Muscle layer of duodenum (tissue), 2 donors: ENCODE results near the gene THRB.

Experiments
- H3K27ac ChIP-seq: one replicate; pipeline ENCODE4 v1.7.0; 2013; ENCODE audit warnings: mild to moderate bottlenecking, low read length
- H3K27me3 ChIP-seq: one replicate; pipeline ENCODE4 v1.7.0; 2013; ENCODE audit warnings: low read depth, mild to moderate bottlenecking, control low read depth, low read length
- H3K36me3 ChIP-seq, 2 donors: one replicate each; pipeline ENCODE4 v1.7.0; 2013; ENCODE audit warnings: low read length in 2 of 2, control low read depth in 1 of 2, mild to moderate bottlenecking in 1 of 2; ENCODE audit not compliant: insufficient read depth in 2 of 2, control insufficient read depth in 1 of 2
- H3K4me1 ChIP-seq, 2 donors: one replicate each; pipeline ENCODE4 v1.7.0; 2013; ENCODE audit warnings: low read length in 2 of 2, mild to moderate bottlenecking in 2 of 2, control low read depth in 1 of 2, moderate library complexity in 1 of 2; ENCODE audit not compliant: insufficient read depth in 2 of 2, control insufficient read depth in 1 of 2
- H3K4me3 ChIP-seq, 2 donors: one replicate each; pipeline ENCODE4 v1.7.0; 2013; ENCODE audit warnings: low read length in 2 of 2, low read depth in 1 of 2, mild to moderate bottlenecking in 1 of 2
- H3K9me3 ChIP-seq, 2 donors: one replicate each; pipeline ENCODE4 v1.7.0; 2013; ENCODE audit warnings: low read length in 2 of 2, control low read depth in 1 of 2, mild to moderate bottlenecking in 1 of 2; ENCODE audit not compliant: control insufficient read depth in 1 of 2
- donor health status: healthy.

Gene THRB

DNA sequence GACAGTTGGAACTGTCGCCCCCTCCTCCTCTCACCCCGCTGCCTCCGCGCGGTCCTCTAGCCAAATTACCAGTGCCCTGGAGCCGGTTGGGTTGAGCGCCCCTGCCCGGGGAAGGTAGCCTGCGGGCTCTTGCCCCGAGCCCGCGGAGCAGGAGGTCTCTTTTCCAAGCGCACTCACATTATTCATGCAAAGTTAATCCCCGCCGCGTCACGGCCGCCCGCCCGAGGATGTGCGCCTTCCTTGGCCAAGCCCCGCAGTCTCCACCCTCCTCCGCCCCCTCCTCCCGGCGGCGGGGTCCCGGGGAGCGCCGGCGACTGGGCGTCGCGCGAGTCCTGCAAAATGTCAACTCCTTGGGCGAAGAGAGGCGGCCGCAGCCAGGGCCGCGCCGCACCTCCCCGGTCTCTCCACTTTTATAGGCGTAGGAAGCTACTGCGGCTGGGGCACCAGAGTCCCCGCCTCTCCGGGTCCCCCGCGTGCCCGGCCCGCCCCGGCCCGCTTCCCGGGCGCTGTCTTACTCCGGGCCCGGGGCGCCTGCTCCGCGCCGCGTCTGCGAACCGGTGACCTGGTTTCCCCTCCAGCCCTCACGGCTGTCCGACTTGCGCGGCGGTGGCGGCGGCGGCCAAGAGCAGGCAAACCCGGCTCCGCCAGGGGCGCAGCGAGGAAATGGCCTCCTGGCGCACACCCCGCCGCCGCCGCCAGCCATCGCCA lies at the start of gene THRB:
TSS of gene THRB (minus strand) at position 233 of the 708 bp plus-strand sequence.
- no peaks in the 10 kb centered on the region for H3K27me3 ChIP-seq

DNA sequence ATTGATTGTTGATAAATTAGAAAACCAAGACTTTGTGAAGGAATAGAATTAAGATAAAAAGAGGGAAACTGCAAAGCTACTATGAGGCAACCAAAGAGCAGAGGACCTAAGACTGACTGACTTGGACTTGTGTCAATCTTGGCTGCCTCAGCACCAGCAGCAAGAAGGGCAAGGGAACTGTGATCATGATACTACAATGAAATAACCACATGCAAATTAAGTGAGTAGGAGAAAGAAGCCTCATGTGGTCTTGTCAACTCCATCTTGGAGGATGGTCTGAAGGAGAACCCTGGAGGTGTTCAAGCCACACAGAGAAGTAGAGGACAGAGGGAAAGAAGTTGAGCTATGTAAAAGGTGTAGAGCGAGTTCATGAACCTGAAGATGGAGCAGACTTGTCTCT lies 47.3 kb upstream of the THRB start:
- H3K36me3 ChIP-seq = no peaks in the 10 kb centered on the region
- H3K27ac ChIP-seq = no peak overlapping the region
- no peaks in the 10 kb centered on the region for H3K9me3 ChIP-seq
- no peak overlapping the region for H3K4me3 ChIP-seq
- H3K4me1 ChIP-seq = no peaks in the 10 kb centered on the region
- H3K27me3 ChIP-seq = no peaks in the 10 kb centered on the region

More for the DNA sequence above, at the start of gene THRB:
- Histone ChIP-seq H3K4me1 (peaks cover 0 to 7% of the 10 kb centered on the region in 2 donors), H3K9me3 (no peaks in the 10 kb centered on the region), H3K36me3 (no peaks in the 10 kb centered on the region), H3K27ac (peak within 1 kb of the TSS; percentile 60), H3K4me3 (peak within 1 kb of the TSS; percentile 66 to 70)

DNA sequence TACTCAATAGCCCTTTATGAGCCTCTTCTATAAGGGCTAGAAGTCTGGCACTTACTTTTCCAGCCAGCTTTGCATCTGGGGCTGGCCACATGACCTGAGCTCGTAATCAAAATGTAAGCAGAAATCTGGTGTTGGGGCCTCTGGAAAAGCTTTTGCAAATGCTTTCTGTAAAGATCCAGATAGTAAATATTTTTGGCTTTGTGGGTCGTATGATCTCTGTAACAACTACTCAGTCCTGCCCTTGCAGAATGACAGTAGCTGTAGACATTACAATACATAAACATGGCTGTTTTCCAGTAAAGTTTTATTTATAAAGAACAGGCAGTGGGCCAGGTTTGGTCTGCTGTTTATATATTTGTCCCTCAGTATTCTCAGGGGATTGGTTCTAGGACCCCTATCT lies 46.2 kb upstream of the THRB start:
- H3K9me3 ChIP-seq = no peaks in the 10 kb centered on the region
- no peaks in the 10 kb centered on the region for H3K36me3 ChIP-seq

GRCh38 chr3:24539699-24540098 lies 45.0 kb upstream of the THRB start:
- Histone ChIP-seq H3K36me3 (no peaks in the 10 kb centered on the region), H3K27ac (no peak overlapping the region), H3K4me3 (no peak overlapping the region), H3K9me3 (no peaks in the 10 kb centered on the region), H3K27me3 (no peaks in the 10 kb centered on the region), H3K4me1 (no peaks in the 10 kb centered on the region)

More for the DNA sequence above, 46.2 kb upstream of the THRB start:
- no peaks in the 10 kb centered on the region for H3K4me1 ChIP-seq
- H3K27me3 ChIP-seq = no peaks in the 10 kb centered on the region
- H3K4me3 ChIP-seq = no peak overlapping the region
- no peak overlapping the region for H3K27ac ChIP-seq

- Histone ChIP-seq H3K27me3 (no peaks in the 10 kb centered on the region), H3K4me1 (no peaks in the 10 kb centered on the region), H3K27ac (no peak overlapping the region), H3K36me3 (no peaks in the 10 kb centered on the region), H3K9me3 (no peaks in the 10 kb centered on the region), H3K4me3 (no peak overlapping the region)
These were observed 44.2 kb upstream of the THRB start for GRCh38 chr3:24538891-24539290.

DNA sequence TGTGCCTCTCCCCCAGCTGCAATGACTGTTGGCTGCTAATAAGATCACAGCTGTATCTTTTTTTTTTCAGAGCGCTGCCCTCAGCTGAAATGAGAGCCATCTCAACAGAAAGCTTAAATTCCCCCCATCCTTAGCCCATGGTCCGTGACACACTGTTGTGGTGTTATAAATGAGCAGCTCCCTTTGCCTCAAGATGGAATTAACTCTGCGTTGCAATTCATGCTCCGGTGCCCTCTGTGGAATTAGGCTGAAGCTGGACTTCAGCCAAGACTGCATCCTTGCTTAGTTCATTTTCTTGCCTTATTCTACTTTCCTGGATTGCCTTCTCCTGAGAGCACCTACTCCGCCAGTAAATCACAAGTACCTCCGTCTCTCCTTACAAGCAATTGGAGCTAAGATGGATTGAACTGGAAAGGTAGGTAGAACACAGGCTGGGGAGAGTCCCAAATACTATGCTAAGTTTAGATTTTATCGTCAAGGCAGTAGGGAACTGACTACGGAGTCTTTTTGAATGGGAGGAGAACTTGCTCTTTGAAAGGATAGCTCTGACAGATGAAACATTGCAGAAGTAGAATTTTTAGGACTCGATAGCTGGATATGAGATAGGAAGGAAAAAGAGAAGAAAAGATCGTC lies 39.0 kb upstream of the THRB start:
- Histone ChIP-seq H3K4me1 (no peaks in the 10 kb centered on the region), H3K9me3 (no peaks in the 10 kb centered on the region), H3K4me3 (no peak overlapping the region), H3K27ac (no peak overlapping the region), H3K36me3 (no peaks in the 10 kb centered on the region), H3K27me3 (no peaks in the 10 kb centered on the region)

GRCh38 chr3:24530471-24530870 lies 35.8 kb upstream of the THRB start:
- Histone ChIP-seq H3K9me3 (no peaks in the 10 kb centered on the region), H3K27me3 (no peaks in the 10 kb centered on the region), H3K4me3 (no peak overlapping the region), H3K4me1 (peaks cover 0 to 4% of the 10 kb centered on the region in 2 donors), H3K36me3 (no peaks in the 10 kb centered on the region), H3K27ac (no peak overlapping the region)

DNA sequence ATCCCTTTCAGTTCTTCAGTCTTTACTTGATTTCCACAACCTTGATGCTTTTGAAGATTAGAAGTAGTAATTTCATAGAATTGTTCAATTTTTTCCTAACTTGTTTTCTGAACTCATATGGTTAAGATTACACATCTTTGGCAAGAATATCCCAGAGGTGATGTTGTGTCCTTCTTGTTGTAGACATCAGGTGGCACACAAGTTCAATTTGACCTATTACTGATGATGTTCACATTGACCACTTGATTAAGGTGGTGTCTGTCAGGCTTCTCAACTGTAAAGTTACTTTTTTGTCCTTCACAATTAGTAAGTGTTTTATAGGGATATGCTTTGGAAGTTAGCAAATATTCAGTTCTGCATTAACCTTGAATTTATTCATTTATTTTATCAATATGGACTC lies 34.6 kb upstream of the THRB start:
- Histone ChIP-seq H3K9me3 (no peaks in the 10 kb centered on the region), H3K27me3 (no peaks in the 10 kb centered on the region), H3K4me1 (peaks cover 0 to 4% of the 10 kb centered on the region in 2 donors), H3K27ac (no peak overlapping the region), H3K36me3 (no peaks in the 10 kb centered on the region), H3K4me3 (no peak overlapping the region)

GRCh38 chr3:24526640-24527212 lies 32.1 kb upstream of the THRB start:
- H3K27me3 ChIP-seq = no peaks in the 10 kb centered on the region
- no peaks in the 10 kb centered on the region for H3K9me3 ChIP-seq
- H3K27ac ChIP-seq = no peak overlapping the region
- peaks cover 0 to 10% of the 10 kb centered on the region in 2 donors for H3K4me1 ChIP-seq
- no peak overlapping the region for H3K4me3 ChIP-seq
- no peaks in the 10 kb centered on the region for H3K36me3 ChIP-seq

GRCh38 chr3:24525557-24525956 lies 30.9 kb upstream of the THRB start:
- Histone ChIP-seq H3K9me3 (no peaks in the 10 kb centered on the region), H3K36me3 (no peaks in the 10 kb centered on the region), H3K27ac (no peak overlapping the region), H3K4me3 (no peak overlapping the region), H3K27me3 (no peaks in the 10 kb centered on the region), H3K4me1 (peaks cover 0 to 10% of the 10 kb centered on the region in 2 donors)

- H3K27me3 ChIP-seq = no peaks in the 10 kb centered on the region
- no peak overlapping the region for H3K27ac ChIP-seq
- no peak overlapping the region for H3K4me3 ChIP-seq
- H3K36me3 ChIP-seq = no peaks in the 10 kb centered on the region
- H3K9me3 ChIP-seq = no peaks in the 10 kb centered on the region
- peaks cover 0 to 10% of the 10 kb centered on the region in 2 donors for H3K4me1 ChIP-seq
These were observed 30.4 kb upstream of the THRB start for GRCh38 chr3:24525022-24525421.
